Fibroblast of peridontal ligament (primary cell): ENCODE results near the gene BNC2.
"Not testable (repeated sequence)": the region's sequence is repeated elsewhere in the genome, so short reads cannot be mapped to it uniquely, and the experiment has no call there.

Experiments
- DNase-seq: peaks from one replicate; pipeline ENCODE4 v3.0.0-alpha.2; 2010; ENCODE audit errors: extremely low read depth

Gene BNC2

GRCh38 chr9:16545639-16546038 is 324.8 kb downstream of the BNC2 start:
- DNase-seq, result no peak

- DNase-seq, result peak; percentile 40
Observed at GRCh38 chr9:16544842-16545241, 325.6 kb downstream of the BNC2 start.

GRCh38 chr9:16543686-16544085 is 326.8 kb downstream of the BNC2 start:
- DNase-seq, result peak; percentile 28

GRCh38 chr9:16543225-16543624 is 327.2 kb downstream of the BNC2 start:
- no peak for DNase-seq

GRCh38 chr9:16542290-16542689 is 328.2 kb downstream of the BNC2 start:
- DNase-seq, result peak; percentile 36

- DNase-seq, result peak; percentile 63
Observed at GRCh38 chr9:16540743-16541613, 329.5 kb downstream of the BNC2 start.

GRCh38 chr9:16539626-16540025 is 330.8 kb downstream of the BNC2 start:
- not testable (repeated sequence) for DNase-seq

GRCh38 chr9:16535555-16535954 is 334.9 kb downstream of the BNC2 start:
- DNase-seq, result no peak

GRCh38 chr9:16532681-16533450 is 337.6 kb downstream of the BNC2 start:
- DNase-seq, result peak; percentile 86

GRCh38 chr9:16532272-16532671 is 338.2 kb downstream of the BNC2 start:
- DNase-seq, result no peak

GRCh38 chr9:16530669-16531642 is 339.5 kb downstream of the BNC2 start:
- DNase-seq, result no peak

- DNase-seq, result no peak
Observed at GRCh38 chr9:16527573-16527972, 342.9 kb downstream of the BNC2 start.

- DNase-seq, result peak; percentile 37
Observed at GRCh38 chr9:16526380-16526779, 344.1 kb downstream of the BNC2 start.

- no peak for DNase-seq
Observed at GRCh38 chr9:16524823-16525222, 345.6 kb downstream of the BNC2 start.

GRCh38 chr9:16524078-16524477 is 346.4 kb downstream of the BNC2 start:
- no peak for DNase-seq

- peak; percentile 83 for DNase-seq
Observed at GRCh38 chr9:16521868-16522411, 348.5 kb downstream of the BNC2 start.

- DNase-seq, result no peak
Observed at GRCh38 chr9:16519001-16519400, 351.5 kb downstream of the BNC2 start.

GRCh38 chr9:16516891-16517290 is 353.6 kb downstream of the BNC2 start:
- peak; percentile 73 for DNase-seq

GRCh38 chr9:16515879-16516301 is 354.6 kb downstream of the BNC2 start:
- peak; percentile 88 for DNase-seq

GRCh38 chr9:16515207-16515606 is 355.3 kb downstream of the BNC2 start:
- no peak for DNase-seq

- DNase-seq, result no peak
Observed at GRCh38 chr9:16514131-16514530, 356.3 kb downstream of the BNC2 start.
